WTC11 (cell line): ENCODE results near the gene RGS9. TPM values are rescaled to one million over a fixed set of nuclear protein-coding genes. Genes with fewer than 3 reads are reported as not detected.

Source experiments
- ATAC-seq: fragments of 200-7000 bp; cut with Tn5 transposase; 2 replicates; pipeline ENCODE4 v1.10.0; 2021; ENCODE audit warnings: mild to moderate bottlenecking, moderate library complexity
- CTCF ChIA-PET: fragments of 300-600 bp; sonication (Branson Sonifier 250); formaldehyde crosslinking; loops from one replicate; lab custom pipeline; 2021; ENCODE audit warnings: antibody characterized with exemption; lab: Charles Lee
- POLR2A ChIA-PET: fragments of 350-600 bp; sonication (Branson Sonifier 250); formaldehyde crosslinking; loops from one replicate; lab custom pipeline; 2021; ENCODE audit warnings: antibody characterized with exemption; lab: Charles Lee
- DNase-seq: peaks from one replicate; pipeline ENCODE4 v3.0.0; 2021; ENCODE audit warnings: low spot score
- H3K27ac Mint-ChIP-seq: 2 replicates; pipeline ENCODE4 v1.8.0; 2021; ENCODE audit warnings: mixed read lengths
- H3K27me3 Mint-ChIP-seq: 2 replicates; pipeline ENCODE4 v1.8.0; 2021; ENCODE audit warnings: low read depth, mild to moderate bottlenecking, moderate library complexity, mixed read lengths
- H3K36me3 Mint-ChIP-seq: 2 replicates; pipeline ENCODE4 v1.8.0; 2021; ENCODE audit warnings: mixed read lengths
- H3K4me1 Mint-ChIP-seq: 2 replicates; pipeline ENCODE4 v1.8.0; 2022; ENCODE audit warnings: mixed read lengths
- H3K4me3 Mint-ChIP-seq: 2 replicates; pipeline ENCODE4 v1.8.0; 2021; ENCODE audit warnings: mild to moderate bottlenecking, moderate library complexity, mixed read lengths
- H3K9me3 Mint-ChIP-seq: 2 replicates; pipeline ENCODE4 v1.8.0; 2021; ENCODE audit warnings: mixed read lengths
- ATF1 ChIP-seq: sonication (generic); formaldehyde crosslinking; IDR thresholded peaks from 2 replicates; pipeline ENCODE4 v1.8.1; 2023; ENCODE audit warnings: mild to moderate bottlenecking, moderate library complexity, missing genetic modification reagents
- ATF3 ChIP-seq: sonication (generic); formaldehyde crosslinking; conservative IDR thresholded peaks from 2 replicates; pipeline ENCODE4 v1.8.1; 2022; ENCODE audit warnings: mild to moderate bottlenecking, missing genetic modification reagents
- CDX4 ChIP-seq: fragments of 250-450 bp; sonication (Bioruptor Pico); IDR thresholded peaks from 2 replicates; pipeline ENCODE4 v1.9.0; 2021; ENCODE audit warnings: moderate library complexity, mild to moderate bottlenecking, inconsistent platforms, borderline replicate concordance
- E2F1 ChIP-seq: sonication (generic); formaldehyde crosslinking; IDR thresholded peaks from 2 replicates; pipeline ENCODE4 v1.8.0; 2022; ENCODE audit warnings: mild to moderate bottlenecking, missing genetic modification reagents
- FOXK1 ChIP-seq: sonication (generic); formaldehyde crosslinking; IDR thresholded peaks from 2 replicates; pipeline ENCODE4 v1.8.0; 2022; ENCODE audit warnings: mild to moderate bottlenecking, moderate library complexity, missing genetic modification reagents
- HMGA2 ChIP-seq: fragments of 250-450 bp; sonication (Bioruptor Pico); IDR thresholded peaks from 2 replicates; pipeline ENCODE4 v1.4.0; 2021; ENCODE audit warnings: mild to moderate bottlenecking, moderate library complexity
- MXD4 ChIP-seq: fragments of 250-450 bp; sonication (Bioruptor Pico); IDR thresholded peaks from 2 replicates; pipeline ENCODE4 v1.8.0; 2021; ENCODE audit warnings: mild to moderate bottlenecking, moderate library complexity, borderline replicate concordance
- NFATC4 ChIP-seq: fragments of 250-450 bp; sonication (Bioruptor Pico); IDR thresholded peaks from 2 replicates; pipeline ENCODE4 v1.9.0; 2021; ENCODE audit warnings: mild to moderate bottlenecking
- NFE2L1 ChIP-seq: sonication (generic); formaldehyde crosslinking; IDR thresholded peaks from 2 replicates; pipeline ENCODE4 v1.8.1; 2023; ENCODE audit warnings: missing genetic modification reagents
- NFYB ChIP-seq: sonication (generic); formaldehyde crosslinking; conservative IDR thresholded peaks from 2 replicates; pipeline ENCODE4 v1.8.0; 2022; ENCODE audit warnings: low read depth, missing genetic modification reagents
- PREB ChIP-seq: sonication (generic); formaldehyde crosslinking; IDR thresholded peaks from 2 replicates; pipeline ENCODE4 v1.8.1; 2022; ENCODE audit warnings: mild to moderate bottlenecking, missing genetic modification reagents, moderate library complexity, borderline replicate concordance
- TEAD1 ChIP-seq: sonication (generic); formaldehyde crosslinking; IDR thresholded peaks from 2 replicates; pipeline ENCODE4 v1.8.0; 2022; ENCODE audit warnings: mild to moderate bottlenecking, missing genetic modification reagents
- TEAD4 ChIP-seq: sonication (generic); formaldehyde crosslinking; IDR thresholded peaks from 2 replicates; pipeline ENCODE4 v1.8.0; 2022; ENCODE audit warnings: mild to moderate bottlenecking, missing genetic modification reagents
- USF2 ChIP-seq: sonication (generic); formaldehyde crosslinking; IDR thresholded peaks from 2 replicates; pipeline ENCODE4 v1.8.1; 2023; ENCODE audit warnings: mild to moderate bottlenecking, missing genetic modification reagents, moderate library complexity
- ZBTB21 ChIP-seq: sonication (generic); formaldehyde crosslinking; IDR thresholded peaks from 2 replicates; pipeline ENCODE4 v1.8.1; 2023; ENCODE audit warnings: mild to moderate bottlenecking, missing genetic modification reagents, borderline replicate concordance
- ZNF121 ChIP-seq: sonication (generic); formaldehyde crosslinking; IDR thresholded peaks from 2 replicates; pipeline ENCODE4 v1.8.0; 2023; ENCODE audit warnings: missing genetic modification reagents
- ZNF219 ChIP-seq: sonication (generic); formaldehyde crosslinking; IDR thresholded peaks from 2 replicates; pipeline ENCODE4 v1.8.0; 2023; ENCODE audit warnings: missing genetic modification reagents, mild to moderate bottlenecking, borderline replicate concordance
- ZNF232 ChIP-seq: sonication (generic); formaldehyde crosslinking; IDR thresholded peaks from 2 replicates; pipeline ENCODE4 v1.8.0; 2022; ENCODE audit warnings: mild to moderate bottlenecking, missing genetic modification reagents
- ZNF281 ChIP-seq: sonication (generic); formaldehyde crosslinking; IDR thresholded peaks from 2 replicates; pipeline ENCODE4 v1.8.0; 2023; ENCODE audit warnings: mild to moderate bottlenecking, missing genetic modification reagents
- ZNF317 ChIP-seq: sonication (generic); formaldehyde crosslinking; IDR thresholded peaks from 2 replicates; pipeline ENCODE4 v1.8.1; 2023; ENCODE audit warnings: low read depth, mild to moderate bottlenecking, moderate library complexity, missing genetic modification reagents, borderline replicate concordance
- total RNA-seq: library from RNA; stranded (reverse); gene quantifications from 3 replicates; pipeline ENCODE4 v1.2.3, GENCODE V29; 2021

Gene RGS9
- total RNA-seq, 1 experiment from 2014 or later: 11.3 TPM

- no peak for DNase-seq
- no peaks in the 10 kb centered on the region for H3K36me3 Mint-ChIP-seq
- ChIA-PET POLR2A (no interaction called here), CTCF (no interaction called here)
- no peak overlapping the region for H3K27ac Mint-ChIP-seq
- no peaks in the 10 kb centered on the region for H3K9me3 Mint-ChIP-seq
- no peak overlapping the region for H3K4me3 Mint-ChIP-seq
- ATAC-seq: no peak
- TF ChIP-seq MXD4 (CRISPR knock-in tag) (no peak), TEAD1 (CRISPR knock-in tag) (no peak), E2F1 (no peak), NFATC4 (no peak)
- TF ChIP-seq, all 79 proteins: peak for 0
- Mint-ChIP-seq H3K27me3 (no peaks in the 10 kb centered on the region), H3K4me1 (peaks cover 19% of the 10 kb centered on the region)
Observed at GRCh38 chr17:65190467-65191097, 53.4 kb downstream of the RGS9 start.

GRCh38 chr17:65191811-65192740 is 54.9 kb downstream of the RGS9 start:
- peak; percentile 25; the same call in 1 of the 2 replicates for ATAC-seq
- H3K4me1 Mint-ChIP-seq: peaks cover 12% of the 10 kb centered on the region
- H3K36me3 Mint-ChIP-seq: no peaks in the 10 kb centered on the region
- CTCF ChIA-PET: interaction anchor here (0.7 to 1.1 kb wide), 3 partner anchors 10 to 48 kb away, joined by 3 to 5 read pairs (median 3); no protein-coding TSS in a partner anchor
- no peak for DNase-seq
- H3K27ac Mint-ChIP-seq: peak overlapping the region; percentile 16; the same call in 1 of the 2 replicates
- H3K4me3 Mint-ChIP-seq: no peak overlapping the region
- no peaks in the 10 kb centered on the region for H3K9me3 Mint-ChIP-seq
- H3K27me3 Mint-ChIP-seq: no peaks in the 10 kb centered on the region
- POLR2A ChIA-PET: interaction anchor here (1.0 kb wide), 1 partner anchor 8 kb away, joined by 3 read pairs; no protein-coding TSS in a partner anchor
- TF ChIP-seq PREB (CRISPR knock-in tag): no peak
- TF ChIP-seq ZNF232: no peak
- no peak for TF ChIP-seq NFYB (CRISPR knock-in tag)
- no peak for TF ChIP-seq TEAD4 (CRISPR knock-in tag)
- no peak for TF ChIP-seq ZNF317 (CRISPR knock-in tag)
- no peak for TF ChIP-seq ATF1 (CRISPR knock-in tag)
- TF ChIP-seq NFE2L1 (CRISPR knock-in tag): no peak
- TF ChIP-seq ZNF219 (CRISPR knock-in tag): no peak
- TF ChIP-seq ZBTB21: no peak
- TF ChIP-seq CDX4: no peak
- TF ChIP-seq ATF3 (CRISPR knock-in tag): no peak
- no peak for TF ChIP-seq USF2 (CRISPR knock-in tag)
- TF ChIP-seq ZNF281: no peak
- TF ChIP-seq FOXK1 (CRISPR knock-in tag): no peak
- TF ChIP-seq HMGA2: no peak
- no peak for TF ChIP-seq E2F1
- TF ChIP-seq ZNF121 (CRISPR knock-in tag): no peak
